Loucy (cell line): Measurements from ENCODE around the gene DOP1A.

Experiments used
- H2AFZ ChIP-seq: fragments of 200-600 bp; sonication (generic); 2 replicates; pipeline ENCODE4 v1.6.0; 2016; ENCODE audit warnings: antibody characterized with exemption, mild to moderate bottlenecking, low read length, moderate library complexity
- H3F3A ChIP-seq: fragments of 200-600 bp; 2 replicates; pipeline ENCODE4 v1.6.0; 2016; ENCODE audit warnings: antibody characterized with exemption, low read depth, mild to moderate bottlenecking
- H3K27me3 ChIP-seq: fragments of 200-600 bp; sonication (generic); 2 replicates; pipeline ENCODE4 v1.6.1; 2014; ENCODE audit warnings: low read length, mild to moderate bottlenecking; ENCODE audit not compliant: insufficient read depth, poor library complexity, severe bottlenecking
- H3K36me3 ChIP-seq: fragments of 200-600 bp; sonication (generic); 2 replicates; pipeline ENCODE4 v1.6.1; 2016; ENCODE audit warnings: low read length; ENCODE audit not compliant: insufficient read depth
- H3K4me1 ChIP-seq: fragments of 200-600 bp; sonication (generic); 2 replicates; pipeline ENCODE4 v1.5.1; 2014; ENCODE audit warnings: low read length, mild to moderate bottlenecking; ENCODE audit not compliant: insufficient read depth, poor library complexity, severe bottlenecking
- H3K4me2 ChIP-seq: fragments of 200-600 bp; sonication (generic); 2 replicates; pipeline ENCODE4 v1.6.0; 2014; ENCODE audit warnings: antibody characterized with exemption, low read length, low read depth, mild to moderate bottlenecking; ENCODE audit not compliant: poor library complexity, severe bottlenecking
- H3K4me3 ChIP-seq: fragments of 200-600 bp; sonication (generic); 2 replicates; pipeline ENCODE4 v1.5.1; 2014; ENCODE audit warnings: low read length, mild to moderate bottlenecking, mixed read lengths; ENCODE audit not compliant: poor library complexity, severe bottlenecking
- H3K79me2 ChIP-seq: fragments of 200-600 bp; sonication (generic); 2 replicates; pipeline ENCODE4 v1.6.1; 2014; ENCODE audit warnings: low read length; ENCODE audit not compliant: insufficient read depth
- H3K9ac ChIP-seq: fragments of 200-600 bp; sonication (generic); 2 replicates; pipeline ENCODE4 v1.6.0; 2014; ENCODE audit warnings: mild to moderate bottlenecking, low read depth, low read length, moderate library complexity; ENCODE audit not compliant: poor library complexity, severe bottlenecking
- H3K9me2 ChIP-seq: fragments of 200-600 bp; sonication (generic); replicated peaks from 2 replicates; pipeline ENCODE4 v1.6.1; 2016; ENCODE audit warnings: low read depth, low read length, mixed read lengths
- H3K9me3 ChIP-seq: fragments of 200-600 bp; sonication (generic); 2 replicates; pipeline ENCODE4 v1.6.1; 2014; ENCODE audit warnings: mild to moderate bottlenecking, antibody characterized with exemption, low read length, low read depth; ENCODE audit not compliant: insufficient read depth
- H4K20me1 ChIP-seq: fragments of 200-600 bp; sonication (generic); 2 replicates; pipeline ENCODE4 v1.6.0; 2014; ENCODE audit warnings: antibody characterized with exemption, low read length, mild to moderate bottlenecking; ENCODE audit not compliant: insufficient read depth, poor library complexity, severe bottlenecking
- CTCF ChIP-seq: fragments of 200-600 bp; sonication (generic); conservative IDR thresholded peaks from 2 replicates; pipeline ENCODE4 v1.5.1; 2014; ENCODE audit warnings: mild to moderate bottlenecking, antibody characterized with exemption, low read length
- EZH2phosphoT487 ChIP-seq: fragments of 200-600 bp; IDR thresholded peaks from 2 replicates; pipeline ENCODE4 v1.6.1; 2018; ENCODE audit warnings: antibody characterized with exemption, mild to moderate bottlenecking, moderate library complexity, borderline replicate concordance

Gene DOP1A

GRCh38 chr6:83160167-83160566 lies 92.7 kb downstream of the DOP1A start:
- H2AFZ ChIP-seq = no peak overlapping the region
- no peaks in the 10 kb centered on the region for H3K27me3 ChIP-seq
- H3K9me2 ChIP-seq = no peaks in the 10 kb centered on the region
- no peaks in the 10 kb centered on the region for H3F3A ChIP-seq
- H3K4me3 ChIP-seq = no peak overlapping the region
- TF ChIP-seq CTCF (no peak), EZH2phosphoT487 (no peak)
- peaks cover 16% of the 10 kb centered on the region; the same call in 1 of the 2 replicates for H3K36me3 ChIP-seq
- no peaks in the 10 kb centered on the region for H3K9me3 ChIP-seq
- H4K20me1 ChIP-seq = no peaks in the 10 kb centered on the region
- no peaks in the 10 kb centered on the region for H3K79me2 ChIP-seq
- H3K4me1 ChIP-seq = no peaks in the 10 kb centered on the region
- no peak overlapping the region for H3K9ac ChIP-seq
- no peak overlapping the region for H3K4me2 ChIP-seq

GRCh38 chr6:83167726-83168278 lies 100.3 kb downstream of the DOP1A start:
- H3K79me2 ChIP-seq = no peaks in the 10 kb centered on the region
- H3K36me3 ChIP-seq = peaks cover 77% of the 10 kb centered on the region; the same call in 1 of the 2 replicates

GRCh38 chr6:83168556-83168955 lies 101.1 kb downstream of the DOP1A start:
- H3K4me1 ChIP-seq = no peaks in the 10 kb centered on the region
- H4K20me1 ChIP-seq = no peaks in the 10 kb centered on the region
- no peaks in the 10 kb centered on the region for H3K9me2 ChIP-seq
- H3F3A ChIP-seq = no peaks in the 10 kb centered on the region
- H3K4me2 ChIP-seq = no peak overlapping the region
- no peaks in the 10 kb centered on the region for H3K27me3 ChIP-seq
- H3K9ac ChIP-seq = no peak overlapping the region
- H3K9me3 ChIP-seq = no peaks in the 10 kb centered on the region
- no peaks in the 10 kb centered on the region for H3K79me2 ChIP-seq
- H3K4me3 ChIP-seq = no peak overlapping the region
- TF ChIP-seq EZH2phosphoT487 = no peak
- no peak for TF ChIP-seq CTCF
- peaks cover 84% of the 10 kb centered on the region; the same call in 1 of the 2 replicates for H3K36me3 ChIP-seq
- no peak overlapping the region for H2AFZ ChIP-seq

More at GRCh38 chr6:83167726-83168278, 100.3 kb downstream of the DOP1A start:
- no peaks in the 10 kb centered on the region for H3K9me2 ChIP-seq
- H2AFZ ChIP-seq = no peak overlapping the region
- no peaks in the 10 kb centered on the region for H3K9me3 ChIP-seq
- no peaks in the 10 kb centered on the region for H3K4me1 ChIP-seq
- H3K4me2 ChIP-seq = no peak overlapping the region
- no peak overlapping the region for H3K4me3 ChIP-seq
- no peaks in the 10 kb centered on the region for H3K27me3 ChIP-seq
- no peaks in the 10 kb centered on the region for H4K20me1 ChIP-seq
- no peak overlapping the region for H3K9ac ChIP-seq
- no peaks in the 10 kb centered on the region for H3F3A ChIP-seq
- no peak for TF ChIP-seq EZH2phosphoT487

GRCh38 chr6:83169106-83169505 lies 101.6 kb downstream of the DOP1A start:
- H2AFZ ChIP-seq = no peak overlapping the region

More at GRCh38 chr6:83169106-83169505, 101.6 kb downstream of the DOP1A start:
- no peaks in the 10 kb centered on the region for H3K9me2 ChIP-seq
- H3K9me3 ChIP-seq = no peaks in the 10 kb centered on the region
- H3K4me2 ChIP-seq = no peak overlapping the region
- no peaks in the 10 kb centered on the region for H3F3A ChIP-seq
- no peak overlapping the region for H3K9ac ChIP-seq
- no peaks in the 10 kb centered on the region for H3K4me1 ChIP-seq
- H3K4me3 ChIP-seq = no peak overlapping the region
- no peaks in the 10 kb centered on the region for H3K27me3 ChIP-seq
- no peak for TF ChIP-seq CTCF
- no peak for TF ChIP-seq EZH2phosphoT487
- H3K79me2 ChIP-seq = no peaks in the 10 kb centered on the region
- peaks cover 84% of the 10 kb centered on the region; the same call in 1 of the 2 replicates for H3K36me3 ChIP-seq
- H4K20me1 ChIP-seq = no peaks in the 10 kb centered on the region
